ENCODE measurements around the gene ACAD11. TPM values are rescaled to one million over a fixed set of nuclear protein-coding genes. Genes with fewer than 3 reads are reported as not detected.

Gene ACAD11
- total and polyA plus RNA-seq, 8 donors = 12.6 to 43.7 (median 32.7) TPM

DNA sequence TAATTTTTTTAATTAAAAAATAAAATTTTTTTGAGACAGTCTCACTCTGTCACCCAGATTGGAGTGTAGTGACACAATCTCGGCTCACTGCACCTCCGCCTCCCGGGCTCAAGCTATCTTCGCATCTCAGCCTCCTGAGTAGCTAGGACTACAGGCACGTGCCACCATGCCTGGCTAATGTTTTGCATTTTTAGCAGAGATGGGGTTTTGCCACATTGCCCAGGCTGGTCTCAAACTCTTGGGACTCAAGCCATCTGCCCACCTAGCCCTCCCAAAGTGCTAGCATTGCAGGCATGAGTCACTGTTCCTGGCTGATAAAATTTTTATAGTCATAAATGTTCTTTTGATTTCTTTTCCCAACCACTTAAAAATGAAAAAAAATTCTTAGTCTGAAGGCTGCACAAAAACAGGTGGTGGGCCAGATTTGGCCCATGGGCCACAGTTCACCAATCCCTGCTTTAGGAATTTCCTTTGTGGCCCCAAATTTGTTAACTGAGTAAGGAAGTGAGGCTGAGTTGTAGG, 9.7 kb upstream of the ACAD11 start:
- Histone ChIP-seq H3K4me3 (no peak overlapping the region), H3K4me1 (peaks cover 0 to 7% of the 10 kb centered on the region in 2 donors), H3K27ac (no peak overlapping the region), H3K36me3 (peaks cover 0 to 34% of the 10 kb centered on the region in 2 donors), H3K27me3 (no peaks in the 10 kb centered on the region), H3K9me3 (no peaks in the 10 kb centered on the region)
- DNase-seq (no peak), ATAC-seq (no peak)
- intact Hi-C loops (cut with DNase I) = no loop called here
- TF ChIP-seq, protein P1, sequence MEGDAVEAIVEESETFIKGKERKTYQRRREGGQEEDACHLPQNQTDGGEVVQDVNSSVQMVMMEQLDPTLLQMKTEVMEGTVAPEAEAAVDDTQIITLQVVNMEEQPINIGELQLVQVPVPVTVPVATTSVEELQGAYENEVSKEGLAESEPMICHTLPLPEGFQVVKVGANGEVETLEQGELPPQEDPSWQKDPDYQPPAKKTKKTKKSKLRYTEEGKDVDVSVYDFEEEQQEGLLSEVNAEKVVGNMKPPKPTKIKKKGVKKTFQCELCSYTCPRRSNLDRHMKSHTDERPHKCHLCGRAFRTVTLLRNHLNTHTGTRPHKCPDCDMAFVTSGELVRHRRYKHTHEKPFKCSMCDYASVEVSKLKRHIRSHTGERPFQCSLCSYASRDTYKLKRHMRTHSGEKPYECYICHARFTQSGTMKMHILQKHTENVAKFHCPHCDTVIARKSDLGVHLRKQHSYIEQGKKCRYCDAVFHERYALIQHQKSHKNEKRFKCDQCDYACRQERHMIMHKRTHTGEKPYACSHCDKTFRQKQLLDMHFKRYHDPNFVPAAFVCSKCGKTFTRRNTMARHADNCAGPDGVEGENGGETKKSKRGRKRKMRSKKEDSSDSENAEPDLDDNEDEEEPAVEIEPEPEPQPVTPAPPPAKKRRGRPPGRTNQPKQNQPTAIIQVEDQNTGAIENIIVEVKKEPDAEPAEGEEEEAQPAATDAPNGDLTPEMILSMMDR (IDR thresholded peaks at IDR 0.05) = no peak

DNA sequence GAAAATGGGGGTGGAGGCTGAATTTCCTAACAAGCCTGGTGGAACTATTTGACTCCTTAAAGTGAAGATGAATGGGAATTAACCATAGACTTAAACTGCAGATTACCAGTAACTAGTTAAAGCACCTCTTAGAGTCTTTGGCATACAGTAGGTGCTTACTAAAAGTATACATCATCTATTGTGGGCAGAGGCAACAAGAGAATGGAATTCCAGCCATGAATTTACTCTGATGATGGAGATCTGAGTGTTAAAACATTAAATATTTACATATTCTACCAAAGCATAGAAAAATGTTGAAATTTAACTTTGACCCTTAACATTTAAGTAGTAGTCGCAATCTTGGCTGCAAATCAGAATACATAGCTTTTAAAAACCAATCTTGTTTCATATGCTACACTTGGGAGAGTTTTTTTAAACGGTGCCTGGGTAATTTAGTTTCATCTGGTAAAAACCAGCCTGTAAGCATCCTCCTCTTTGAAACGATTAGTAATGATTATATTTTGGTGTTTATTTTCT, 5.7 kb upstream of the ACAD11 start:
- Histone ChIP-seq H3K27ac (no peak overlapping the region), H3K27me3 (no peaks in the 10 kb centered on the region), H3K9me3 (no peaks in the 10 kb centered on the region), H3K36me3 (no peaks in the 10 kb centered on the region), H3K4me3 (no peak overlapping the region), H3K4me1 (peaks cover 15 to 38% of the 10 kb centered on the region in 2 donors)
- DNase-seq (peak in 1 of 4 donors; percentile 33), ATAC-seq (no peak)
- intact Hi-C loops (cut with DNase I) = no loop called here
- TF ChIP-seq, protein P1 (IDR thresholded peaks at IDR 0.05) = no peak

DNA sequence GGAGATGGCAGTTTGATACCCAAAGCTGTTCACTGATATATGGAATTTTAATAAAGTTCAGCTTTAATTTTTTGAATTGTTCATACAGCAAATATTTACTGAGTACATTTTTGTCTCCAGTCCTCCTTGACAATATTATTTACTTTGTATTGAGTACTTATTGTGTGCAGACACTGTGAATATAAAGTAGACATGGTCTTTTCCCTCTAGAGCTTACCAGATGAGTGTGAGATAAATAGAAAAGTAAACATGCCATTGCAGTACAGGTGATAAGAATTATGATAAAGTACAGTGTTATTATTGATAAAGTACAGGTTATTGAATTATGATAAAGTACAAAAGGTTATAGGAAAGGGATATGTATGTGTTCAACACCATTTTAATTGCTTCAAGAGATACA, 2.6 kb upstream of the ACAD11 start:
- TF ChIP-seq, protein P1 (IDR thresholded peaks at IDR 0.05) = no peak
- H3K4me1 ChIP-seq = peaks cover 15 to 46% of the 10 kb centered on the region in 2 donors
- no peaks in the 10 kb centered on the region for H3K36me3 ChIP-seq
- peak overlapping the region in 1 of 2 donors; percentile 74 for H3K4me3 ChIP-seq
- H3K9me3 ChIP-seq = no peaks in the 10 kb centered on the region
- DNase-seq (no peak), ATAC-seq (no peak)
- no peak overlapping the region for H3K27ac ChIP-seq
- no peaks in the 10 kb centered on the region for H3K27me3 ChIP-seq
- intact Hi-C loops (cut with DNase I) = no loop called here

DNA sequence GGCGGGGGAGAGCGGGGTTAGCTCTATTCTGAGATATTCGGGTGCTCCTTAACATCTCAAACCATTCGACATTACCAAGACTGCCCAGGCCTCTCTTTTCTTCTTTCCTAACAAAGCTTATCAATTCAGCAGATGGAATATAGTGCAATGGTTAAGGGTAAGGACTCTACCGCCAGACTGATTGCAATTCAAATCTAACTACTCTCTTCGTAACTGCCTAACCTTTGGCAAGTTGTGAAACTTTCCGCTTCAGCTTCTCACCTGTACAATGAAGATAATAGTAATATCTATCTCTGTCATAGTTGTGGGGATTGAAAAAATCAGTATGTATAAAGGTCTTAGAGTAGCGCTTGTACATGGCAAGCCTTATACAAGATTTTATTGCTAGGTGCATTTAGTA, 1.5 kb upstream of the ACAD11 start:
- Histone ChIP-seq H3K4me3 (peak overlapping the region; percentile 74 to 82), H3K36me3 (no peaks in the 10 kb centered on the region), H3K4me1 (peaks cover 15 to 46% of the 10 kb centered on the region in 2 donors), H3K27me3 (no peaks in the 10 kb centered on the region), H3K27ac (no peak overlapping the region), H3K9me3 (no peaks in the 10 kb centered on the region)
- ATAC-seq (no peak), DNase-seq (no peak)
- intact Hi-C loops (cut with DNase I) = no loop called here
- TF ChIP-seq, protein P1 (IDR thresholded peaks at IDR 0.05) = no peak

DNA sequence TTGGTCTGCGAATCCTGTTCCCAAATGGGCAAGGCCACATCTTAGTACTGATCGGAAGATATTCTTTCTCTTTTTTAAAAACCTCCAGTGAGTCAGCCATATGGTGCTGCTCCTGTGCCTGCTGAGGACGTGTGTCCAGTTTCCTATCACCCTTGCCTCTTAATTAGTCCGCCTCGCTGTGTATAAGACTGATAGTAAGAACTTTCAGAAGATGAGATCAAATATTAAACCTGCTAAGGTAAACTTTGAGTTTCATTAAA, 1.1 kb upstream of the ACAD11 start:
- intact Hi-C loops (cut with DNase I) = no loop called here
- ATAC-seq = peak; percentile 6

More for the DNA sequence above, 1.1 kb upstream of the ACAD11 start:
- no peaks in the 10 kb centered on the region for H3K36me3 ChIP-seq
- no peak for DNase-seq
- H3K9me3 ChIP-seq = no peaks in the 10 kb centered on the region
- peak overlapping the region; percentile 74 to 82 for H3K4me3 ChIP-seq
- peak overlapping the region; percentile 93 to 96 for H3K27ac ChIP-seq
- H3K4me1 ChIP-seq = peaks cover 15 to 46% of the 10 kb centered on the region in 2 donors
- TF ChIP-seq, protein P1 (IDR thresholded peaks at IDR 0.05) = no peak
- no peaks in the 10 kb centered on the region for H3K27me3 ChIP-seq

Data from left lung (tissue), 10 donors.